ENCODE measurements around the gene SPPL3.

- no peak for TF ChIP-seq CTCF (IDR thresholded peaks at IDR 0.05; ENCODE audit: insufficient read depth, low read length)
- no peak for TF ChIP-seq REST (IDR thresholded peaks at IDR 0.05; ENCODE audit: insufficient replicate concordance, low read depth)
- no peak for TF ChIP-seq POLR2AphosphoS5 (IDR thresholded peaks at IDR 0.05; ENCODE audit: low read depth)
These were observed 153.4 kb downstream of the SPPL3 start for GRCh38 chr12:120750806-120751205.

Measured in HL-60 (cell line).